ENCODE measurements around the gene SMIM41. TPM values are rescaled to one million over a fixed set of nuclear protein-coding genes. Genes with fewer than 3 reads are reported as not detected.

SMIM41 gene
- under 1 TPM; 0.27 to 0.70 (median 0.41) TPM for polyA plus RNA-seq (ENCODE audit: insufficient read length in 4 of 4)

DNA sequence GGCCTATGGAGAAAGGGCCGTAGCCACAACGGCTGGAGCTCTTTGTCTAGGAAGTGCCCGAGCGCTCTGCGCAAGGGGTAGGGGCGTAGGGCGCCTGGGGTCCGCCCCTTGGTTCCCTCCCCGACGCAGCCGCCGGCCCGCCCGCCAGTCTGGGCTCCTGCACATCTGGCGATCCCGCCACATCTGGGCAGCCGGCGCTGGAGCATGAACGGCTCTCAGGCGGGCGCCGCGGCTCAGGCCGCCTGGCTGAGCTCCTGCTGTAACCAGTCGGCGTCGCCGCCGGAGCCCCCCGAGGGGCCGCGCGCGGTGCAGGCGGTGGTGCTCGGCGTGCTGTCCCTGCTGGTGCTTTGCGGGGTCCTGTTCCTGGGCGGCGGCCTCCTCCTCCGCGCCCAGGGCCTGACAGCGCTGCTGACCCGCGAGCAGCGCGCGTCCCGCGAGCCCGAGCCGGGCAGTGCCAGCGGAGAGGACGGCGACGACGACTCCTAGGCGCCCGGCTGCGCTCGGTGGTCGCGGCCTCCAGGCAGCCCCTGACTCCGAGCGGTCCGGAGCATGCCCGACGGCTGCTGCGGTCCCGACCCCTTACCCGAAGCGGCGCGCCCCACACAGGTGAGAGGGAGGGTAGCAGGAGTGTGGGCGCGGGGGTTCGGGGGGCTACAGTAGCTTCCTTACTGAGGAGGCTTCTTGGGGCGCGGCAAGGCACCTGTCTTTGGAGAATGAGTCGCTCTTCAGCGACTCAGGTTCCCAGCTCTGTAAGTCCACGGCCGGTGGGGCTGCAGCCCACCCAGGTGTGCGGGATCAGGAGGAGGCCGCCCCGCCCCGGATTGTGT, at the start of gene SMIM41:
SMIM41 (plus strand) TSS at position 129 of the 827 bp plus-strand sequence; CDS start at position 205, 76 bp downstream.
- no peak for DNase-seq (ENCODE audit: low read depth in 4 of 4, low spot score in 2 of 4)

DNA sequence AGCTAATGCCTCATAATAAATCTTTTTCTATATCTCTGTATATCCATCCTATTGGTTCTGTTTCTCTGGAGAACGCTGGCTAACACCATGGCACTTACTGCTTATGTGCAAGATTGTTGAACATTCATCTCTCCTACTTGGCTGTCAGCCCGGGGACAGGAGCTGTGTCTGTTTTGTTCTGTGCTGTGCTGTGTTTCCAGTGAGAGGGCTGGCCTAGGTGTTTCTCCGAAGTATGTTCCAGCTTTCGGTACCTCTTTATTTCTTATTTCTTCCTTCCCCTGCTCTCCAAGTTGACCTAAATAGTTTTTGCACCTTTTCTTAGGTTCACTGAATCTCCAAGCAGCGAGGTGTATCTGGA, 47.1 kb upstream of the SMIM41 start:
- no peak for DNase-seq (ENCODE audit: low read depth in 4 of 4, low spot score in 2 of 4)

DNA sequence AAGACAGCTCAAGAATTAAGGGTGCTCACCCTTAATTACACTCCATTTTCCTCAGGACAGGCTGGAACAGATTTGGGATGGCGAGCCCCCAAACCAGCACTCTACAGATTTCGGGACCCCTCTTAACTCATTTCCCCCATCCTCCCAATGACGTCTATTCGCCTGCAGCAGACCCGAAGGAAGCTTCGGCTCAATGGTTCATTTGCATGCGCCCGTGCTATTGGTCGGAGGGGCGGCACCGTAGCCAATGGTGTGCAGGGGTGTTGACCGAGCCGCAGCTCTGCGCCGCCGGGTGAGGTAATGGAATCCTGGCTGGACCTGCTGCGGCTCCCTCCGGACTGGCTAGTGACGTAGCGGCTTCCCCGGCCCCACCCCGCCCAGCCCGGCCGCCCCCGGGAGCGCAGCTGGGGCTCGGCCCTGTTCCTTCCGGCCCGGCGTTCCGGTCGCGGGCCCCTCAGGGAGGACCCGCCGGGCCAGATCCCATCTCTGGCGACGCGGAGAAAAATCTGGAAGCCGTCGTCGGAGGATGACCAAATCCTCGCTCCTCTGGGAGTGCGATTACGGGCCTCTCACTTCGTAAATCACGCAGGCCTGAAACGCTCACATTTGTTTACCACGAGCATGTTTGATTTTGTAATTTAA, 46.6 kb upstream of the SMIM41 start:
- DNase-seq (ENCODE audit: low read depth in 4 of 4, low spot score in 2 of 4) = peak in 3 of 4 donors; percentile 80 to 91 (median 91)

DNA sequence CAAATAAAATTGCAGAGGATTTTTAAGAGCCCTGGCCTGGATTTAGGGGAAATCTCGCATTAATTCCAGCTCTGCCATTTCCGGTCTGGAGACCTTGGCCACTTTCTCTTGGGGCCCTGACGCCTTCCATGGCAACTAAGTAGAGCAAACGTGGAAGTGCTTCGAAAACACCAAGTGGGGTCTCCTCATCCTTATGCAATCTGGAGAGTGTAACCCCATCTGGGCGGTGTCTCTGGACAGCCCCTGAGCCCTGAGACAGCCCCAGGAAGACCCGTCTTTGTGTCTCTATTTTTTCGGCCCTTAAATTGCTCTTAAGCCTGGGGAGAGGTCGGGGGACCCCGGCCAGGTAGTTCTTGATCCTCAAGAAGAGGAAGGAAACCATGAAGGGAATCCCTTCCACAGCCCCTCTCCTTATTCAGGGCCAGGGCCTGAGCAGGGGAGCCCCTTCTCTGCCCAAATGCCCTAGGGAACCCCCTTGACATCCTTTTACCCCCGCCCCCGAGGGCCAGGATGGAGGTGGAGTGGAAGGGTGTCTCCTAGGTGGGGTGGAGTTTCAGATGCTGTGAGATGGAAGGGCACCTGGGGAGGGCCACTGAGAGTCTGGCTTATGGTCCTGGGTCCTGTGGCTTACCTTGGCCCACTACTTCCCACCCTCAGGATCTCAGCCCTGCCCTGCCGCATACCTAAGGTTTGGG, 45.9 kb upstream of the SMIM41 start:
- no peak for DNase-seq (ENCODE audit: low read depth in 4 of 4, low spot score in 2 of 4)

DNA sequence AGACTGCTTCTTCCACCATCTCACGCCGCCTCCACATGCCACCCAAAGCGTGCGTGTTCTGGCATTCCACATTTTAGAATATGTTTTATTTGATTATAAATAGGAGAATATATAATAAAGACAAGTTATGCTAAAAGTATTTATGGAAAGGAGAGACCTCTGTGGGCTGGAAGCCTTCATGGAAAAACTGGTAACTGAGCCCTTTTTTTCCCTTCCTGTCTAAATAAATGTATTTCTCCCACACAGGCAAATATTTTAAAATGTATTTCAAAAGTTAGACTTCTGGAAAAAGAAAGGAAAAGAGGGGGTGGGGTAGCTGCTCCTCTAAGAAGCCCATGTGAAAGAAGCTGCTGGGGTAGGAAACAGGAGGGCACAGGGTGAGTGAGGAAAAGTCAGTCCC, 44.3 kb upstream of the SMIM41 start:
- no peak for DNase-seq (ENCODE audit: low read depth in 4 of 4, low spot score in 2 of 4)

DNA sequence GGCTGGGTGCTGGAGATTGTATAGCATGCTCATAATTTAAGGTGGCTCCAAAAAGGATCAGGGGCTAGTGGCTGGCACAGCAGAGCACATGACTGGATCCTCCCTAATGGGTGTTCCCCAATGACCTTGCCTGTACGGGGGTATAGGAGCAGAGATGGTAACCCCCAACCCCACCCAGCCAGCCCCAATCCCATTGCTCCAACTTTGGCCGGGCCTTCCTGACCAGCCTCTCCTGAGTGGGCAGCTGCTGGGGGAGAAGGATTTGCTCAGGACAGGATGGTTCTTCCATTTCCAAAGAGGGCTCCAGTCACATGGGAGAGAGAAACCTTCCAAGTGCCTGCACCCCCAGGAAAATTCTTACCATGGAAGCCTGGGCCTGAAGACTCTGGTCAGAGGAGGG, 43.6 kb upstream of the SMIM41 start:
- DNase-seq (ENCODE audit: low read depth in 4 of 4, low spot score in 2 of 4) = no peak

DNA sequence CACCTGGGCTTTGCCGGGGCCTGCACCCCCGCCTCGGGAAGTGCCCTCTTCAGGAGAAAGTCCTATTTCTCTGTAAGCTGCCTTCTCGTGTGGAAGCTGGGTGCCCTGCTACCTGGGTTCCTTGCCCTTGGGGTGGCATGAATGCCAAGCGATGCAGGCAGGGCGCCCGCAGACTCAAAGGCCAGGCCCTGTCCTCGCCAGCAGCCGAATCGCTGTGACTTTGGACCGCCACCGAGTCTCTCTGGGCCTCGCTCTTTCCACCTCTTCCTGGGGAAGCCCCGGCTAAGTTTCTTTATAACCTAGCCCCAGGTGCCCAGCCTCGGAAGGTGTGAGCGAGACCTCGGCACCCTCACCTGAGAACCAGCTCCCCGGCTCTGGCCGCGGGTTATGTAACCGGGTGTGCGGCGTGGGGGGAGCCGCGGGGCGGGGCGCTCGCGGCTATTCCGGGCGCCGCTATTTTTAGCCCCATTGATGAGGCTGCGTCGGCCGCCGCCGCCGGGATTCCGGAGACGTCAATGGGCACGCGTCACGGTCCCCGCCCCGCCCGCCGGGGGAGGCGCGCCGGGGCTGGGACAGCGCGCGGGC, 42.8 kb upstream of the SMIM41 start:
- no peak for DNase-seq (ENCODE audit: low read depth in 4 of 4, low spot score in 2 of 4)

DNA sequence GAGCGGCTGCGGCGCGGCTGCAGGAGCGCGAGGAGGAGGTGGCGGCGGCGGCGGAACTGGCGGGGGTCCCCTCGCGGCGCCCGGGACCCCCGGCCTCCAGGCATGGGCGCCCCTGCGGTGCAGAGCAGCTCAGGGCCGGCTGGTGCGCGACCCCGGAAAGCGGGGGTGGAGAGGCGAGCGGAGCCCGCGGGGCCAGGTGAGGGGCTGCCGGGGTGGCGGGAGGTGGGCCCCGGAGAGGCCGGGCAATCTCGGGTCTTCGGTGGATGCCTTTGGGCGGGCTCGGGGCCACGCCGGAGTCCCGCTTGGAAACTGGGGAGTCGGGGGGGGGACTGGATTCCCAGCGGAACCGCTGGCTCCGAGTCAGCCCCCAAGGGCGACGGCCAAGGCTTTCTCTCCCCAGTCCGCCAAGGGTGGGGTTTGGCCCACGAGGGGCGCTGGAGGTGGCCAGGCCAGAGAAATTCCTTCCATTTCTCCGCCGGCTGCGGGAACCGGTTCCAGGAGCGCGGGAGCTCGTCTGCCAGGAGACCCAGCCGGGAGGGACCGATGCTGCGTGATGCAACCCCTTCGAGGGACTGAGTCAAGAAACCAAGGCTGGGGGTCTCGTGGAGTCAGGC, 42.1 kb upstream of the SMIM41 start:
- no peak for DNase-seq (ENCODE audit: low read depth in 4 of 4, low spot score in 2 of 4)

DNA sequence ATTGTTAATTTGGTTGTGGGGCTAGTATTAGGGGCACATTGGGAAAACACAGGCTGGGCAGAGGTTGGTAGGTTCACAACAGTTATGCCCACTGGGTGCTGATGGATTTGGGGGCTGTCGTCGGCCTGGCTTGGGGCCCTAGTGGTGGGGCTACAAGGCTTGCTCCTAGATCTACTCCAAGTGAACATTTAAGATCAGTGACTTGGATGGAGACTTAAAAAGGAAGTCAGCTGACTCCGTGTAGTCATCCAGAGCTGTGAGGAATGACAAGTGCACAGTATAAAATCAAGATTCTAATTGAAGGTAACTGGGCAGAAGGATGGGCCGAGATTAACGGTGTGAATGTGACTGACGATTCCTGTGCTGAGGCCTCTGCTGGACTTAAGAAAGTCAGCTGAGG, 41.1 kb upstream of the SMIM41 start:
- no peak for DNase-seq (ENCODE audit: low read depth in 4 of 4, low spot score in 2 of 4)

DNA sequence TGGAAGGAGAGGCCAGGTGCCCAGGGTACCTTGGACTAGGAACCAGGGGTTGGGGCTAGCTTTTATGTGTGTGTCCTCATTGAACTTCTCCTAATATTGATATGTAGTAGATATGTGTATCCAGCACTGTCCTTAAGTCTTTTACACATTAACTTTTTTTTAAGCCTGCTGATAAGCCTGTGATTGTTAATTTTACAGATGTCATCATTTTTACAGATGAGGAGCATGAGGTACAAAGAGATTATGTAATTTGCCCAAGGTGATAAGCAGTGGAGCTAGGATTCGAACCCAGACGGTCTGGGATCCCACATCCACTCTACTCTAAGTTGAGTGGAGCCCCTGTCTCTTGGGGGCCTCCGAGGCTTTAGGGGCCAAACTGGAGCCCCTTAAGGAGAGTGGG, 38.5 kb upstream of the SMIM41 start:
- DNase-seq (ENCODE audit: low read depth in 4 of 4, low spot score in 2 of 4) = no peak

DNA sequence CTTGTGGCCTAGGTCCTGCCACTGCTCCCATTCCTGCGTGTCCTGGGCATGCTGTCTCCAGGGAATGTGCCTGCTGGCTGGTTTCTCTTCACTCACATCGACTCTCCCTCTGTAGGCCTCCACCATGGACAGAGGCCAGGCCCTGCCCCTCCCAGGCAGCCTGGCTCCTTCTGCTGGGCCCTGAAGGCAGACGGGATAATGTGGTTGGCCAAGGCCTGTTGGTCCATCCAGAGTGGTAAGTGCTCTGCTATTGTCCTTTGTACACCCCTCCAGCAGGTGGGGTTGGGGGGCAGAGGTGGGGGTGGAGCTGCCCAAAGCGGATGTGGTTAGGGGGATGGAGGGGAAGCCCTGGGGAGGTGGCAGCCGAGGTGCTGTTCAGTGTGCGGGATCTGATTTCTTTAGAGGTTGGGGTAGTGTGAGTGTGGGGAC, 37.8 kb upstream of the SMIM41 start:
- no peak for DNase-seq (ENCODE audit: low read depth in 4 of 4, low spot score in 2 of 4)

DNA sequence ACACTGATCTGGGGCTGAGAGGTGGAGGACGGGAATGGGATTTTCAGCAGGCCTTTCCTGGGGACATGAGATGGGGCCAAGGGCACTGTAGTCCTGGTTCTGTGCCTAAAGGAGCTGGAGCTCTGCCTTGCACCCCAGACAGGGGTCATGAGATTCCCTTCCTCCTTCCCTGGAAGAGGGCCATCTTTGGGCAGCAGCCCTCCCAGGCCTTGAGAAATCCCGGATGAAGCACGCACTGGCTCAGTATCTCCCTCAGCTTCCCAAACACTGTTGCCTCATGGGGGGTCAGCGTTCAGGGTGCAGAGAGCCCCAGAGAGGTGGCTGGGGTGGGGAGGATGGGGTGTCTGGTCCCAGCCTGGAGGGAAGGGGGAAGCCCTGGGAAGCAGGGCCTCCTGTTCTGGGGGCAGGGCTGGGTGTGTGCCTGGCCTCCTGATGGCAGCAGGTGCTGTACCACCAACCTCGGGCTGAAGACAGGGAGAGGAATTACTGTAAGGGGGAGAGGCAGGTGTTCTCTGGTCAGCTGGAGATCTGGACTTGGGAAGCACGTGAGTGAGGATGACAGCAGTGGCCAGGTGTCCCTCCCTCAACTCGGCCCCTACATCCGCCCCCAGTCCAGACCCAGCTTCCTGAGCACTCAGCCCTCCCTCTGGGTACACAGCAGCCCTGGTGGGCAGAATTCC, 36.7 kb upstream of the SMIM41 start:
- DNase-seq (ENCODE audit: low read depth in 4 of 4, low spot score in 2 of 4) = no peak

DNA sequence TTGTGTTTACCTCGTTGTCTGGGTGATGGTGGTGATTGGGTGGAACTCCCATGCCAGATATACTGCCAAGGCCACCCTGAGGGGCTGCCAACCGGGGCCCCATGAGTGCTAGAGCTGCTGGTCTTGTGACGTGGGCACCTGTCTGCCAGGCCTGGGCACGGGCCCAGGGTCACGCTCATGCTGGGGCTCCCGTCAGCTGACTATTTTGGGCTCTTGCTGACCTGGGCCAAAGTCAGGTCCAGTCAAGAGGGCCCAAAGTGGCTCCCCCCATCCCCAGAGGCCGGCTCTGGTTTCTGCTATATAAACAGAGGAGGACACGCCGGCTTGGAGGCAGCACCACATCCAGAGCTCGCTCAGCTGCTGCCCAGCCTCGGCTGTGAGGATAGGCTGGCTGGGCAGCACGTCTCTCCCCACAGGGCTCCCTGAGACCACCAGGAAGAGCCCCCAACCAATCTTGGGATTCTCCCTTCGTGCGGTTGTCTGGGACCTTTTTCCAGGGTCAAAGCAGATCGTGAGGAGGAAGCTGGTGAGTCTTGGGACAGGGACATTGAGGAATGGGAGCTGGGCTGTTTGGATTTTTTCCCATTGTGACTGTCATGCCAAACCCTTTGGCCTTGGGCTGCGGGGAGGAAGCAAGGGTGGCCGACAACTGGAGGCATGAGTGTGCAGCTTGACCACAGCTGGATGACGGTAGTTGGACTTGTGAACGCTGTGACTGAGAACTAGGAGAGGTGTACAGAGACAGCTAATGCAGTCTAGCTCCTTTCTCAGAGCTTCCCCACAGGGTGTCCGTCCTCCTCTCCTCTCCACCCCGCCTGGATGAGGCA, 35.9 kb upstream of the SMIM41 start:
- DNase-seq (ENCODE audit: low read depth in 4 of 4, low spot score in 2 of 4) = no peak

DNA sequence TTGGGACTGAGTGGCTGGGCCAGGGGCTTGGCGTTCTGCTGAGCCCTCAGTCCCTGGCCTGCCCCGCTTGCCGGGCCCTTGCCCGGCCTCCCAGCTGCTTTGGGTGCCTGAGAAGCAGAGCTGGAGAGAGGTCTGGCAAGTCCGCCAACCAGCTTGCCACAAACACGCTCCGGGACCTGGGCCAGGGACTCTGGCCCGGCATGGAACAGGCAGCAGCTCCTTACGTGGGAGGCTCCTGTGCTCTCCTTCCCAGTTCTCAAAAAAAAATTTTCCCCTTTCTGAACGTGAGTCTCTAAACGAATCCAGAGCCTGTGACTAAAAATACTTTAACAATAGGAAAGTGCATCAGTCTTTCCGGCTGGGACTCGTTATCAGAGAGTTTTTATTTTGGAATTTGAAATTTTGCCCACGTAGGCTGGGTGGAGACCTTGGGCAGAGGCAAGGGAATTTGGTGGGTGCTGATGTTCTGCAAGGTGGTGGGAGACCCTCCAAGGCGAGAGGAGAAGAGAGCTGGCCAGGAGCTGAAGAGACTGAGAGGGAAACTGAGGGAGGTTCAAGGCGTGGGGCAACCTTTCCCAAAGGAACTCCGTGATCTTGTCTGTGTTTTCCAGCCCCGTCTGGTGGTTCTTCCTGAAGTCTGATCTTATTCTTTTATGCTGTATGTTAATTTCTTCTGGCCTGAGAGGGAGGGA, 35.1 kb upstream of the SMIM41 start:
- DNase-seq (ENCODE audit: low read depth in 4 of 4, low spot score in 2 of 4) = no peak

DNA sequence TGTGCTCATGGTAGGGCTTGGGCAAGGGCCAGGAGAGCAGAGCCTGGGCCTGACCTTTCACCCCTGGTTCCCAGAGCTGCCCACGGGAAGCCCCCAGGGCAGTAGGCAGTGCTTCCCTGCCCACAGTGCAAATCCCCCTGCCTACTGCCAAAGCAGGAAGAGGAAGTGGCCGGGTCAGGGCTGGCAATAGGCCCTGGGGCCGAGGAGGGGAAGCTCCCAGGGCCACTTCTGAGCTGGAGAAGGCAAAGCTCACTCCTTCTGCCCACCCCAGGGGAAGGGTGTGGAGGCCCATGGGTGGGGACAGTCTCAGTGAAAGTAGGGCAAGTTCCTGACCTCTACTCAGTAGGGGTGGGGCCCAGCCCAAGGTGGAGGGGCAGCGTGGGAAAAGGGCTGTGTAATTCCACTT, 33.7 kb upstream of the SMIM41 start:
- no peak for DNase-seq (ENCODE audit: low read depth in 4 of 4, low spot score in 2 of 4)

DNA sequence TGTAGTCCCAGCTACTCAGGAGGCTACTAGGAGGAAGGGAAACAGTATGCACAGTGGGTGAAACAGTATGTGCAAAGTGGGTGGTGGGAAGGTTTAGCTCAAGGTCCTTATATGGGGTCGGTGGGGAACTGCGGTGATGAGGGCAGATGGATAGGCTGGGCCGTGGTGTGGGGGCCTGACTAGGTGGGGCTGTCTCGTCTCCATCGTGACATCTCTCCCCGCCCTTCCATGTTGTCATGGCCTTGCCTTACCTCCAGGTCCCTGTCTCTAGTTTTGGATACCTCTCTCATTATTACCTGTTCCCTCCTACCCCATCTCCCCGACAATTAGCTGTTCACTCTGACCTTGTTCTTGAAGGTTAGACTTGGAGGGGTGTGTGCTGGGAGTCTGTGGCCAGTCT, 32.6 kb upstream of the SMIM41 start:
- no peak for DNase-seq (ENCODE audit: low read depth in 4 of 4, low spot score in 2 of 4)

DNA sequence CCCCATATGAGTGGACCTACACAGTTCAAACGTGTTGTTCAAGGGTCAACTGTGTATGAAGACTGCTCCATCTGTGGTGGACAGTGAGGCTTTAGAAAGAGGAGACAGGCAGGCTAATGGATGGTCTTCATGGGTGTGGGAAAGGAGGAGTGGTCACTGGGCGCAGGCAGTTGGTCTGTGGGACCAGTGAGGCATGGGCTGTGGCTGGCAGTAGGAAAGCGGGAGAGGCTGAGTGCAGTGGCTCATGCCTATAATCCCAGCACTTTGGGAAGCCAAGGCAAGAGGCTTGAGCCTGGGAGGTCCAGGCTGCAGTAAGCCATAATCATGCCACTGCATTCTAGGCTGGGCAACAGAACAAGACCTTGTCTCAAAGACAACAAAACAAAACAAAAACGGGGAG, 30.2 kb upstream of the SMIM41 start:
- DNase-seq (ENCODE audit: low read depth in 4 of 4, low spot score in 2 of 4) = no peak

DNA sequence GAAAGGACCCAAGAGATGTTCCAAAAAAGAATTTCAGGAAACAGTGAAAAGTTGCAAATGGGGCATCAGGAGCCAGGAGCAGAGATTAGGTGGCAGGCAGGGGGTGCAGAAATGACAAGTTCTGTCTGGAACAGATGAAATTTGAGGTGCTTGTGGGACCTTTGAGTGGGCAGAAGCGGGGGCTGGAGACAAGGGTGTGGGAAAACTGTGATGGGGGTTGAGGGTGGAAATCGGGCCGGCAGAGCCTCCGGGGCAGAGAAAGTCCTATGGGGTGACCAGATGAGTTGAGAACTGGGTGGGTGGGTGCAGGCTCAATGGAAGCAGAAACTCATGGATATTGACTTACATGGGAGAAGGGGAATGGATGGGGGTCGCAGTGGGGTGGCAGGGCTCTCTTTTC, 29.8 kb upstream of the SMIM41 start:
- no peak for DNase-seq (ENCODE audit: low read depth in 4 of 4, low spot score in 2 of 4)

Data from left renal cortex interstitium (tissue), 4 donors.